Mesendoderm (in vitro differentiated cells): ENCODE results near the gene APBB2.
"Not testable (repeated sequence)": the region's sequence is repeated elsewhere in the genome, so short reads cannot be mapped to it uniquely, and the experiment has no call there.

ENCODE experiments used
- DNase-seq: peaks from one replicate; pipeline ENCODE4 v3.0.0; 2013
- H2AK5ac ChIP-seq: 2 replicates; pipeline ENCODE4 v1.6.1; 2013; ENCODE audit warnings: low read length, inconsistent platforms
- H2BK120ac ChIP-seq: 2 replicates; pipeline ENCODE4 v1.6.1; 2013; ENCODE audit warnings: low read depth, mild to moderate bottlenecking, low read length, moderate library complexity, mixed read lengths
- H2BK15ac ChIP-seq: replicated peaks from 2 replicates; pipeline ENCODE4 v1.6.1; 2013; ENCODE audit warnings: low read depth, mild to moderate bottlenecking, moderate library complexity
- H2BK5ac ChIP-seq: 2 replicates; pipeline ENCODE4 v1.6.1; 2013; ENCODE audit warnings: low read length, inconsistent platforms
- H3K18ac ChIP-seq: 2 replicates; pipeline ENCODE4 v1.6.1; 2013; ENCODE audit warnings: mild to moderate bottlenecking, low read length, mixed read lengths
- H3K23ac ChIP-seq: one replicate; pipeline ENCODE4 v1.6.1; 2013; ENCODE audit warnings: low read length
- H3K27ac ChIP-seq: 2 replicates; pipeline ENCODE4 v1.5.1; 2013; ENCODE audit warnings: low read depth, mild to moderate bottlenecking, inconsistent platforms, low read length, moderate library complexity
- H3K27me3 ChIP-seq: 2 replicates; pipeline ENCODE4 v1.6.1; 2013; ENCODE audit warnings: low read length, control low read depth, mild to moderate bottlenecking, inconsistent platforms; ENCODE audit not compliant: insufficient read depth, poor library complexity
- H3K36me3 ChIP-seq: 2 replicates; pipeline ENCODE4 v1.6.1; 2013; ENCODE audit warnings: low read length, inconsistent platforms; ENCODE audit not compliant: control insufficient read depth, insufficient read depth
- H3K4ac ChIP-seq: one replicate; pipeline ENCODE4 v1.6.1; 2013; ENCODE audit warnings: low read depth, mild to moderate bottlenecking, low read length, moderate library complexity
- H3K4me1 ChIP-seq: 2 replicates; pipeline ENCODE4 v1.6.1; 2013; ENCODE audit warnings: low read depth, low read length, inconsistent platforms; ENCODE audit not compliant: control insufficient read depth
- H3K4me2 ChIP-seq: 2 replicates; pipeline ENCODE4 v1.6.1; 2013; ENCODE audit warnings: low read length
- H3K4me3 ChIP-seq: 2 replicates; pipeline ENCODE4 v1.5.1; 2013; ENCODE audit warnings: mild to moderate bottlenecking, low read length
- H3K56ac ChIP-seq: one replicate; pipeline ENCODE4 v1.6.1; 2013; ENCODE audit warnings: low read length
- H3K79me1 ChIP-seq: 2 replicates; pipeline ENCODE4 v1.6.1; 2013; ENCODE audit warnings: low read length, inconsistent platforms
- H3K79me2 ChIP-seq: 2 replicates; pipeline ENCODE4 v1.6.1; 2013; ENCODE audit warnings: mild to moderate bottlenecking, low read length; ENCODE audit not compliant: control insufficient read depth, insufficient read depth
- H3K9ac ChIP-seq: 2 replicates; pipeline ENCODE4 v1.6.1; 2013; ENCODE audit warnings: low read length, inconsistent platforms
- H4K5ac ChIP-seq: one replicate; pipeline ENCODE4 v1.6.1; 2013; ENCODE audit warnings: low read length
- H4K8ac ChIP-seq: one replicate; pipeline ENCODE4 v1.6.1; 2013; ENCODE audit warnings: low read depth, mild to moderate bottlenecking, control low read depth, low read length, moderate library complexity
- whole genome bisulfite sequencing: extraction: QIAGEN DNeasy Blood & Tissue Kit; methylation state at CpG from one replicate; pipeline ENCODE4 v1.1.7; 2013; ENCODE audit warnings: low lambda C conversion rate, missing lambda C conversion rate; ENCODE audit not compliant: insufficient coverage; ENCODE audit errors: extremely low coverage; 5-methylcytosine and 5-hydroxymethylcytosine counted together

The APBB2 gene

GRCh38 chr4:41059411-41059810, 154.9 kb downstream of the APBB2 start:
- H3K9ac ChIP-seq, H4K5ac ChIP-seq: not testable (repeated sequence)
- no CpG with 5 or more reads among the region's 9 CpGs for WGBS

GRCh38 chr4:41058426-41058825, 155.9 kb downstream of the APBB2 start:
- Histone ChIP-seq H3K4ac (no peak overlapping the region), H4K8ac (no peak overlapping the region), H3K27ac (no peak overlapping the region)

More at GRCh38 chr4:41059411-41059810, 154.9 kb downstream of the APBB2 start:
- not testable (repeated sequence) for H3K4me3 ChIP-seq, H3K27ac ChIP-seq, H2BK120ac ChIP-seq, DNase-seq, H3K4me1 ChIP-seq, H3K36me3 ChIP-seq, H3K18ac ChIP-seq, H3K4me2 ChIP-seq, H3K23ac ChIP-seq, H3K79me1 ChIP-seq, H2BK15ac ChIP-seq, H3K27me3 ChIP-seq, H2AK5ac ChIP-seq, H3K56ac ChIP-seq, H3K79me2 ChIP-seq, H2BK5ac ChIP-seq, H3K4ac ChIP-seq, H4K8ac ChIP-seq

GRCh38 chr4:41057467-41057866, 156.9 kb downstream of the APBB2 start:
- Histone ChIP-seq H3K27ac (no peak overlapping the region), H3K79me2 (no peaks in the 10 kb centered on the region), H3K27me3 (no peaks in the 10 kb centered on the region), H2AK5ac (no peak overlapping the region), H3K4me2 (no peak overlapping the region), H2BK120ac (no peak overlapping the region), H2BK5ac (no peak overlapping the region), H3K9ac (no peak overlapping the region), H2BK15ac (no peak overlapping the region), H3K4me3 (no peak overlapping the region), H3K4ac (no peak overlapping the region), H4K5ac (no peak overlapping the region), H3K23ac (no peak overlapping the region), H3K18ac (no peak overlapping the region), H3K56ac (no peak overlapping the region), H3K79me1 (no peaks in the 10 kb centered on the region), H4K8ac (no peak overlapping the region), H3K36me3 (no peaks in the 10 kb centered on the region), H3K4me1 (no peaks in the 10 kb centered on the region)
- WGBS: no CpG with 5 or more reads among the region's 3 CpGs
- no peak for DNase-seq

More at GRCh38 chr4:41058426-41058825, 155.9 kb downstream of the APBB2 start:
- Histone ChIP-seq H3K56ac (no peak overlapping the region), H3K4me1 (no peaks in the 10 kb centered on the region), H3K79me2 (no peaks in the 10 kb centered on the region), H3K79me1 (no peaks in the 10 kb centered on the region), H3K23ac (no peak overlapping the region), H3K27me3 (no peaks in the 10 kb centered on the region), H2AK5ac (no peak overlapping the region), H2BK15ac (no peak overlapping the region), H3K18ac (no peak overlapping the region), H3K4me3 (no peak overlapping the region), H3K9ac (no peak overlapping the region), H3K4me2 (no peak overlapping the region), H2BK120ac (no peak overlapping the region), H2BK5ac (no peak overlapping the region), H3K36me3 (no peaks in the 10 kb centered on the region), H4K5ac (no peak overlapping the region)
- WGBS: no CpG with 5 or more reads among the region's 3 CpGs
- DNase-seq: no peak

- Histone ChIP-seq H3K23ac (no peak overlapping the region), H4K8ac (no peak overlapping the region), H2AK5ac (no peak overlapping the region), H3K79me2 (no peaks in the 10 kb centered on the region), H3K27ac (no peak overlapping the region), H2BK120ac (no peak overlapping the region), H3K4me1 (no peaks in the 10 kb centered on the region), H3K56ac (no peak overlapping the region), H4K5ac (no peak overlapping the region), H3K79me1 (peaks cover 3% of the 10 kb centered on the region), H3K9ac (no peak overlapping the region), H3K4ac (no peak overlapping the region), H2BK5ac (no peak overlapping the region), H2BK15ac (no peak overlapping the region), H3K27me3 (no peaks in the 10 kb centered on the region), H3K4me3 (no peak overlapping the region), H3K4me2 (no peak overlapping the region), H3K18ac (no peak overlapping the region), H3K36me3 (no peaks in the 10 kb centered on the region)
- no CpG with 5 or more reads among the region's 5 CpGs for whole genome bisulfite sequencing
- DNase-seq: no peak
Observed at GRCh38 chr4:41052287-41052686, 162.1 kb downstream of the APBB2 start.

- H3K27ac ChIP-seq: no peak overlapping the region
- no peak overlapping the region for H2BK5ac ChIP-seq
- no peak overlapping the region for H3K56ac ChIP-seq
- WGBS: no CpG with 5 or more reads among the region's 11 CpGs
- H2AK5ac ChIP-seq: no peak overlapping the region
- no peak overlapping the region for H4K8ac ChIP-seq
- no peak overlapping the region for H3K4me2 ChIP-seq
- peaks cover 3% of the 10 kb centered on the region for H3K79me1 ChIP-seq
- H4K5ac ChIP-seq: no peak overlapping the region
- no peak overlapping the region for H3K18ac ChIP-seq
- H3K4me3 ChIP-seq: no peak overlapping the region
- no peak overlapping the region for H3K23ac ChIP-seq
- H3K4me1 ChIP-seq: no peaks in the 10 kb centered on the region
- H3K4ac ChIP-seq: no peak overlapping the region
- no peaks in the 10 kb centered on the region for H3K79me2 ChIP-seq
- no peak overlapping the region for H2BK120ac ChIP-seq
- no peak overlapping the region for H2BK15ac ChIP-seq
- H3K9ac ChIP-seq: no peak overlapping the region
- H3K27me3 ChIP-seq: no peaks in the 10 kb centered on the region
- no peaks in the 10 kb centered on the region for H3K36me3 ChIP-seq
- no peak for DNase-seq
Observed at GRCh38 chr4:41050880-41051775, 163.2 kb downstream of the APBB2 start.
